ENCODE data around the gene ZFP2.

Gene ZFP2

DNA sequence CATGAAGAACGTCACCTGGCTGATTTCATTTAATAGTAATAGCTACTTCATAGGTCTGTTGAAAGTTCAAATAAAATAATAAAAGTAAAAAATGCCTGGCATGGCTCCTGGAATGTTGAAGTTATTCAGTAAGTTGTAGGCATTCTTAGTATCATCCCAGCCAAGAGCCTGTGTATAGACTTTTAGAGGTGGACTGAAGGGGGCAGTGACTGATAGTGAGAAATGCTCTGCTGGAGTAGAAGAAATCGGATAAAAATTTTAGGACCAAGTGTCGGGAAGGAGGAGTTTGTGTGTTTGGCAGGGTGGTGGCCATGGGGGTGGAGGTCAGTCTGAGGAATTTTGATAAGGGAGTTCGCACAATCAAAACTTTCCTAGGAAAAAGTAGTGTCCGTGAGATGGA lies 3.6 kb downstream of the ZFP2 start:
- Histone ChIP-seq H3K9me2 (ENCODE audit: low read depth, low read length) (no peaks in the 10 kb centered on the region), H3K4me2 (ENCODE audit: low read length) (no peak overlapping the region), H4K20me1 (ENCODE audit: insufficient read depth, low read length) (no peaks in the 10 kb centered on the region), H3K4me3 (ENCODE audit: low read depth, low read length, poor library complexity, severe bottlenecking) (no peak overlapping the region), H2AFZ (ENCODE audit: low read length) (no peak overlapping the region), H3K36me3 (ENCODE audit: insufficient read depth, low read length) (no peaks in the 10 kb centered on the region), H3K4me1 (ENCODE audit: insufficient read depth, low read length, severe bottlenecking) (no peaks in the 10 kb centered on the region), H3F3A (ENCODE audit: insufficient read depth, low read length) (no peaks in the 10 kb centered on the region), H3K79me2 (ENCODE audit: insufficient read depth, low read length) (no peaks in the 10 kb centered on the region), H3K27me3 (ENCODE audit: insufficient read depth, low read length) (no peaks in the 10 kb centered on the region), H3K27ac (ENCODE audit: low read depth, low read length, poor library complexity, severe bottlenecking) (no peak overlapping the region), H3K9me3 (ENCODE audit: low read length) (no peaks in the 10 kb centered on the region), H3K9ac (ENCODE audit: low read length) (no peak overlapping the region)
- TF ChIP-seq, protein P1, sequence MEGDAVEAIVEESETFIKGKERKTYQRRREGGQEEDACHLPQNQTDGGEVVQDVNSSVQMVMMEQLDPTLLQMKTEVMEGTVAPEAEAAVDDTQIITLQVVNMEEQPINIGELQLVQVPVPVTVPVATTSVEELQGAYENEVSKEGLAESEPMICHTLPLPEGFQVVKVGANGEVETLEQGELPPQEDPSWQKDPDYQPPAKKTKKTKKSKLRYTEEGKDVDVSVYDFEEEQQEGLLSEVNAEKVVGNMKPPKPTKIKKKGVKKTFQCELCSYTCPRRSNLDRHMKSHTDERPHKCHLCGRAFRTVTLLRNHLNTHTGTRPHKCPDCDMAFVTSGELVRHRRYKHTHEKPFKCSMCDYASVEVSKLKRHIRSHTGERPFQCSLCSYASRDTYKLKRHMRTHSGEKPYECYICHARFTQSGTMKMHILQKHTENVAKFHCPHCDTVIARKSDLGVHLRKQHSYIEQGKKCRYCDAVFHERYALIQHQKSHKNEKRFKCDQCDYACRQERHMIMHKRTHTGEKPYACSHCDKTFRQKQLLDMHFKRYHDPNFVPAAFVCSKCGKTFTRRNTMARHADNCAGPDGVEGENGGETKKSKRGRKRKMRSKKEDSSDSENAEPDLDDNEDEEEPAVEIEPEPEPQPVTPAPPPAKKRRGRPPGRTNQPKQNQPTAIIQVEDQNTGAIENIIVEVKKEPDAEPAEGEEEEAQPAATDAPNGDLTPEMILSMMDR (IDR thresholded peaks at IDR 0.05; ENCODE audit: low read length) = no peak
- no peak for TF ChIP-seq EZH2 (IDR thresholded peaks at IDR 0.05; ENCODE audit: borderline replicate concordance, low read length)

- Histone ChIP-seq H3K4me1 (ENCODE audit: insufficient read depth, low read length, severe bottlenecking) (no peaks in the 10 kb centered on the region), H3K79me2 (ENCODE audit: insufficient read depth, low read length) (no peaks in the 10 kb centered on the region), H3K9ac (ENCODE audit: low read length) (no peak overlapping the region), H3K9me3 (ENCODE audit: low read length) (no peaks in the 10 kb centered on the region), H3K27me3 (ENCODE audit: insufficient read depth, low read length) (no peaks in the 10 kb centered on the region), H3K4me2 (ENCODE audit: low read length) (no peak overlapping the region), H3K9me2 (ENCODE audit: low read depth, low read length) (no peaks in the 10 kb centered on the region), H2AFZ (ENCODE audit: low read length) (no peak overlapping the region), H4K20me1 (ENCODE audit: insufficient read depth, low read length) (no peaks in the 10 kb centered on the region), H3K36me3 (ENCODE audit: insufficient read depth, low read length) (no peaks in the 10 kb centered on the region), H3F3A (ENCODE audit: insufficient read depth, low read length) (no peaks in the 10 kb centered on the region), H3K4me3 (ENCODE audit: low read depth, low read length, poor library complexity, severe bottlenecking) (no peak overlapping the region), H3K27ac (ENCODE audit: low read depth, low read length, poor library complexity, severe bottlenecking) (no peak overlapping the region)
- no peak for TF ChIP-seq EZH2 (IDR thresholded peaks at IDR 0.05; ENCODE audit: borderline replicate concordance, low read length)
- TF ChIP-seq, protein P1 (IDR thresholded peaks at IDR 0.05; ENCODE audit: low read length) = no peak
Observed at GRCh38 chr5:178902849-178903248, 7.1 kb downstream of the ZFP2 start.

DNA sequence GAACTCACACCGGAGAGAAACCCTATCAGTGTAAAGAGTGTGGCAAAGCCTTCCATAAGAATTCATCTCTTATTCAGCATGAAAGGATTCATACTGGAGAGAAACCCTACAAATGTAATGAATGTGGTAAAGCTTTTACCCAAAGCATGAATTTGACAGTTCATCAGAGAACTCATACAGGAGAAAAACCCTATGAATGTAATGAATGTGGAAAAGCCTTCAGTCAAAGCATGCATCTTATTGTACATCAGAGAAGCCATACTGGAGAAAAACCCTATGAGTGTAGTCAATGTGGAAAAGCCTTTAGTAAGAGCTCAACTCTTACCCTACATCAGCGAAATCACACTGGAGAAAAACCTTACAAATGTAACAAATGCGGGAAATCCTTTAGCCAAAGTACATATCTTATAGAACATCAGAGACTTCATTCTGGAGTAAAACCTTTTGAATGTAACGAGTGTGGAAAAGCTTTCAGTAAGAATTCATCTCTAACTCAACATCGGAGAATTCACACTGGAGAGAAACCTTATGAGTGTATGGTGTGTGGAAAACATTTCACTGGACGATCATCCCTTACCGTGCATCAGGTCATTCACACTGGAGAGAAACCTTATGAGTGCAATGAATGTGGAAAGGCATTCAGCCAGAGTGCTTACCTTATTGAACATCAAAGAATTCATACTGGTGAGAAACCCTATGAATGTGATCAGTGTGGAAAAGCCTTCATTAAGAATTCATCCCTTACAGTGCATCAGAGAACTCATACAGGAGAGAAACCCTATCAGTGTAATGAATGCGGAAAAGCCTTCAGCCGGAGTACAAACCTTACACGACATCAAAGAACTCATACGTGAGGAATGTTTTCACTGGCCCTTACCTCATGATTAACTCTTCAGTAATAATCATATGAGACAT lies 36.4 kb downstream of the ZFP2 start:
- Histone ChIP-seq H4K20me1 (ENCODE audit: insufficient read depth, low read length) (no peaks in the 10 kb centered on the region), H3K27ac (ENCODE audit: low read depth, low read length, poor library complexity, severe bottlenecking) (no peak overlapping the region), H2AFZ (ENCODE audit: low read length) (no peak overlapping the region), H3K79me2 (ENCODE audit: insufficient read depth, low read length) (no peaks in the 10 kb centered on the region), H3K9me3 (ENCODE audit: low read length) (peaks cover 38% of the 10 kb centered on the region), H3K36me3 (ENCODE audit: insufficient read depth, low read length) (no peaks in the 10 kb centered on the region), H3K4me2 (ENCODE audit: low read length) (no peak overlapping the region), H3K4me1 (ENCODE audit: insufficient read depth, low read length, severe bottlenecking) (no peaks in the 10 kb centered on the region), H3K9me2 (ENCODE audit: low read depth, low read length) (no peaks in the 10 kb centered on the region), H3K27me3 (ENCODE audit: insufficient read depth, low read length) (no peaks in the 10 kb centered on the region), H3K9ac (ENCODE audit: low read length) (no peak overlapping the region), H3K4me3 (ENCODE audit: low read depth, low read length, poor library complexity, severe bottlenecking) (no peak overlapping the region), H3F3A (ENCODE audit: insufficient read depth, low read length) (no peaks in the 10 kb centered on the region)
- TF ChIP-seq, protein P1 (IDR thresholded peaks at IDR 0.05; ENCODE audit: low read length) = no peak
- no peak for TF ChIP-seq EZH2 (IDR thresholded peaks at IDR 0.05; ENCODE audit: borderline replicate concordance, low read length)
